GM21526 (cell line): ENCODE results near the gene DNAL4.

Experiments
- ATAC-seq: cut with Tn5 transposase; IDR thresholded peaks from one replicate; pipeline ENCODE4 v1.9.1; 2021; ENCODE audit warnings: moderate library complexity; ENCODE audit not compliant: unreplicated experiment, low FRiP score

The DNAL4 gene

DNA sequence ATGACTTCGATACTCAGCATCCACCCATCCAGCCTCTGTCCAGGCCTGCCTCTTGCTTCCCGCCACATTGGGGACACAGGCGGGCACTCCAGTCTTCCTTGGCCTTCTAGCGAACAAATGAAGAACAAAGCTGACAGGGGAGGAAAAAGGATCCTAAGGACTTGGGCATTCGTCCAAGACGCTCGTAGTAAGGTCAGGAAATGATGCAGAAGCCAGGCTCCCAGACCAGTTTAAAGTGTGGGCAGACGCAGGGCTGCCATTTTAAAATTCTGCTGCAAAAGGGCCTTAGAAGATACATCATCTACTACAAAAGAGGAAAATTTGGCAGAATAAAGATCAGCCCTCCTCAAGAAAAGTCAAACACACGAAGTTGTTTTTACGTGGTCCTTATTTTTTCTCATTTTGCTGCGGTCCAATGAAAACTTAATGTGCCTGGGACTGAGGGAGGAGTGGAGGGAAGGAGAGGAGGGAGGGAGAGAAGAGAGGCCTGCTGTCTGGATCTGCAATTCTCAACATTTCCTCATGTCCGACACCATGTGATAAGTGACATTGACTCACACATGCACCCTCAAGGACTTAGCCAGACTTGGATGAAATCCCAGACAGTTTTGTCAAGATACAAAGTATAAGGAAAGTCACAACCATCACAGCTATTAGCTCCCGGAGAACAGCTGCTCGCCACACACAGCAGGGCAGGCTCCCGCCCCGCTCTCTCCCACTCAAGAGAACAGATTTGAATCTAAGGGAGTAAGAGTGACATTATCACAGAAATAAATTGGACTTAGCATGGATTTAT is 5.7 kb downstream of the DNAL4 start:
- ATAC-seq: no peak

DNA sequence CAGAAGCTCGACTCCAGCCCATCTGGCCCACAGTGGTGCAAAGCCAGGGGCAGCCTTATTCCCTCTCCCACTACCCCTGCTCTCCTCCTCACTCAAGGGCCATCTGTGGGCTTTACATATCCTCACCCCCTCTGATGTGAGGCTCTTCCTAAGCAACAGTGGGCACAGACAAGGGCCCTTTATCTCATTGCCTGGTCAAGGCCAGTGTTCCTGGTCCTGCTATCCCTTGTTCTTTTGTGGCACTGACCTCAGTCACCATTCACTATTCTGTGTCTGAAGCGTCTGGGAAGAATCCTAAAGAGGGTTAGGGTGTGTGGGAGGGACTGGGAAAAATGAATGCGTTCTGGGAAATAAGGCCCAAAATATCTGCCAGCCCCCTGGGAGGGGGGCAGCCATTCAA is 7.3 kb downstream of the DNAL4 start:
- no peak for ATAC-seq

DNA sequence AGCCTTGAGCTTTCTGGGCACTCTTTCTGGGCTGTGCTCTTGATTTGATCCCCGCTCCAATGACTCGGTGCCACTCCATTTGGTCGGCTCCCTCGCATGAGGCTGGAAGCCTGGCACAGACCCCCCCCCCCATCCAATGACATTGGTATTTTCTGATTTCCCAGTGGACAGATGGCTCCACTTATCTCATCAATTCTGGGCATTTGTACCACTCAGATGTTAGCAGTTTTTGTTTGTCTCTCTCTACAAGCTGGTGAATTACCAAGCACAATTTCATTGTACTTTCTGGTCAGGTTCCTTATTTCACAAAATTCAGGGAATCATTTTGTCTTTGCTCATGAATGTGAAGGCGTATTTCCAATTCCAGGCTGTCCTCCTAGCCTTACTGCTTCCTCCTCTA is 9.1 kb downstream of the DNAL4 start:
- no peak for ATAC-seq

DNA sequence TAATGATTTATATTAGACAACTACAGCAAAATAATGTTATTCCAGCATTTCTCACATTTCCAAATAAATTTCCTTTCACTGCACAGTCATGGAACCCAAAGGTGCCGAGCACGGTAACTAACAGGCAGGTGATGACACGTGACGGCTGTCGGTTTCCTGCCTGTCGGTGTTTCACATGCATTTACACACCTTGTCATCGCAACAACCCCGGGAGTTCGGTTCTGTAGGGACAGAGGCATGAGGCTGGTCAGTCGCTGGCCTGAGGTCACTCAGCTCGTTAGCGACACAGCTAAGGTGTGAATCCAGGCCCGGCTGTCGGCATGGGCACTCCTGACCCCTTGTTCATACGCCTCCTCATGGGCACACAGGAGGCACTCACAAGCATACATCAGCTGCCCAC is 9.9 kb downstream of the DNAL4 start:
- ATAC-seq: no peak

DNA sequence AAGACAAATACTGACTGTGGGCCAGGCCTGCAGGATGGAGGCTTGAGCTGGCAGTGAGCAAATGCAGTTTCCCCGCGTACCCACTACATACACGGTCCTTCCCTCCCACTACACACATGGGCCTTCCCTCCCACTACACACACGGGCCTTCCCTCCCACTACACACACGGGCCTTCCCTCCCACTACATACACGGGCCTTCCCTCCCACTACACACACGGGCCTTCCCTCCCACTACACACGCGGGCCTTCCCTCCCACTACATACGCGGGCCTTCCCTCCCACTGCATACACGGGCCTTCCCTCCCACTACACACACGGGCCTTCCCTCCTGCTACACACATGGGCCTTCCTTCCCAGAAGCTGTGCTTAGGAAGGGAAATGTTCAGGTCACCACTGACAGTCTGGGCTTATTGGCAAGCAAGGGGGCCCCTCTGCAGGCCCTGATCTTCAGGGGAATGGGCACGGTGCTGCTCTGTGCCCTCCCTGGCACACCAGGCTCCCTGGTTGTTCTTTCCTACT is 10.8 kb downstream of the DNAL4 start:
- ATAC-seq: no peak

DNA sequence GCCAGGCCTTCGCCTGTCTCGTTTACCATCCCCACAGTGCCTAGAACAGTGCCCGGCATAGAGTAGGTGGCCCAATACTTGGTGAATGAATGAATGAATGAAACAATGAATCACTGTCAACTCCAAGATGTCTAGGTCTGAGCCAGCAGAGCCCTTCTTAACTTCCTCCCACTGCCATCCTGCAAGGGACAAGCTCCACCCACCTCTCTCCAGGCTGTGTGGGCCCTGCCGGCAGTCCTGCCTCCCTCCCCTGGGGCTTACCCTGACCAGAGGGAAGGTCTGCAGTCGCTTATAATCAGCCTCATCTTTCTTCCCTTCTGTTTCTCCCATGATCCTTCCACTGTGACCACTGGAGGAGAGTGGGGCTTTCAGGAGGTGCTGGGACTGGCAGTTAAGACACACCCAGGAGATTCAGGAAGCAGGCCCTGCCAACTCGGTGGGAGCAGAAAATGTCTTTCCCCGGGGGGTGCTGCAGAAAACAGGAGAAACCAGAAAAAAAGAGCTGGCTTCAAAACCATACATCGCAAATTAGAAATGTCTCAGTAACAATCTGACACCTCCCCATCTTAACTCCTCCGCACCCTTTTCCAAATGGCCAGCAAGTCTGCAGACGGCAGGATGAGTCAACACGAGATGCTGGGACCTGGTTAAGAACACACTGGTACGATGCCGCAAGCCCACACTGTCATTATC is 11.4 kb downstream of the DNAL4 start:
- ATAC-seq: no peak

DNA sequence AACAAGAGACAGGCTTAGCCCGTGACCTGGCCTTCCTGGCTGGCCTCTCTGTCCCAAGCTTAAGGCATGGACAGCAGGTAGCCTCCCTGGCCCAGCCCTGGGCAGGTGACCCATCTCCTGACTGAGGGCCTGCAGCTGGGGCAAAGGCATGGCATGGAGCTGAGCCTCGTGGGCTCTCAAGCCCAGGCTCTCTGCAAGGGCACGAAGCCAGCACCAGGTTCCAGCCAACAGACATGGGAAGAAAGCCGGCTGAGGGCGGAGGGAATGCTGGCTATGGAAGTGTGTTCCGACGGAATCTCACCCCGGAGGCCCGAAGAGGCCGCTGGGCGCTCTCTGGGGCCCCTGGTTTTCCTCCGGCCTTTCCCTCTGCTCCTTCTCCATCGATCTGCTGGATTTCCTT is 12.9 kb downstream of the DNAL4 start:
- ATAC-seq: no peak

DNA sequence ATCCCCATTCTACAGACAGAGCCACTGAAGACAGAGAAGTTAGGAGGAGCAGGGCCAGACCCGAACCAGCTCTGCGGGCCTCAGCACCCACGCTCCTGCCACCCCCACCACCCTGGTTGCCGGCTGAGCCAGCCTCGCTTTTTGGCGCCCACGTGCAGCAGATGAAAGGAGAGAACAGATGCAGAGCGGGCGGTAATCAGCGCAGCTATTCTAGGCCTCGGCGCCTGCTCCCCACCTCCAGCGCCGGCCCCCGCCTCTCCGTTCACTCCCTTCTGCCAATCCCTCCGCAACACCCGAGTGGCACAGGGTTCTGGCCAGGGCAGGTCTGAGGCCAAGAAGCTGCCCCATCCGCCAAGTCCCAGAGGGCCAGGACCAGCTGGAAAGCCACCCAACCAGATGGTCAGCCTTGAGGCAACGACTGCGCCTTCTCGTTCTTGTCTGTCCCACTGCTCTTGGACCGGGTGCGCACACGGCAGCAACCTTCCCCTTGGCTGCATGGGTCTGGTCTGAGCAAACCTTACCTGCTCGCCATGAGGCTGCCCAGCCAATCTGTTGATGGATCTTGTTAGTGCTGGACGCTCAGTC is 16.8 kb downstream of the DNAL4 start:
- ATAC-seq: no peak

DNA sequence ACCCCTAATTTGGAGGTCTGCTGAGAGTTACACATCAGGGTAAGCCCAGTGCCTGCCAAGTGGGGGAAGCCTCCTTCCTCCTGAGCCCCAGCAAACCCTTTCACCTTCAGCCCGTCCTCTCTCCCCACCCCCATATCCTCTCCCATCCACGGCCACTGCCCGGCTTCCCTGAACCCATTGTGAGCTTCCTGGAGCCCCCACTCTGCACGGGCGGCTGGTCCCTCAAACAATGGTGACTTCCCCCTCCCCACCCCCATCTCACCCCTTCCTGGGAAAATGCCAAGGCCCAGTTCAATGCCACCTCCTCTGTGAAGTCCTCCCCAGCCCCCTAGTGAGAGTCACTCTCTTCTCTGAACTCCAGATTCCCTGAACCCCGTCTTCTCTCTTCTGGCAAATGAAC is 17.9 kb downstream of the DNAL4 start:
- no peak for ATAC-seq

DNA sequence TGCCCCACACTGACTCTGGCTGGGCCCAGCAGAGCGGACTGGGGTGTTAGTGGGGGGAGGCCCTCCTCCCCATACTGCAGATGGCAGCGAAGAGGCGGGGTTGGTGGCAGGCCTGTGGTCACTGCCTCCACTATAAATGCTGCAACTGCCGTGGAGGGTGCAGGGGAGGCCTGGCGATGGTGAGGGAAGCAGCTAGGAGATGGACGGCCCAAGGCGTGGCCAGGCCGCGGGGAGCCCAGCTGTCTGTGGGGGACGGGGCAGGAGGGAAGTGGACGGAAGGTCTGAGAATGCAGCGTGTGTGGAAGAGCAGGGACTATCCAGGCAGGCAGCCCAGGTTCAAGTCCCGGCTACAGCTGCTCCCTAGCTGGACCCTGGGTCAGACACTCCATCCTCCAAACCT is 18.3 kb downstream of the DNAL4 start:
- ATAC-seq: no peak

DNA sequence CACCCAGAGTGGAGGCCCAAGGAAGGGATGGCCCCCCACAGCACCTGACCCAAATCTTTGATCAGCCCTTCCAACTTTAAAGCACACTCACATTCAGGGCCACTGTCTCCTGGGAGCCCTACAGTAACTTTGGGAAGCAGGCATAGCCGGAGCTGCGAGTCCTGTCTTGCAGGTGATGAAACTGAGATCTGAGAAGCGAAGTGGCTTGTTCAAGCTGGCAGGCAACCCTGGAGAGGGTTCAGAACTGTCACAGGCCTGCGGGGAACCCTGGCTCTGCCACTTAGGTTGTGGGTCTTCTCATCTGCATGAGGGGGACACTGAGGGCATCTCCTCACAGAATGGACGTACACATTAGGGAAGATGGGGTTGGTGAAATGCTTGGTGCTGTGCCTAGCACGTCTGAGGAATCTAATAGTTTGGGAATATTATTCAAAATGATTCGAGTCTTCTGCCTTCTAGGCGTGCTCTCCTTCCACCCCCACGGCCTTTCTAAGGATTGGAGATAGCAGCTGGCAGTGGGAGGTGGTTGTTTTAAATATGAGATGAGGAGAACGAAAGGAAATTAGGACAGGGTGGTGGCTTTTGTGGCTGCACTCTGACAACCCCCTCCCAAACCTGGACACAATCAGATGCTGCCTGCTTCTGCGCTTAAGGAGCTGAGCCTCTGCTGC is 19.3 kb downstream of the DNAL4 start:
- no peak for ATAC-seq

DNA sequence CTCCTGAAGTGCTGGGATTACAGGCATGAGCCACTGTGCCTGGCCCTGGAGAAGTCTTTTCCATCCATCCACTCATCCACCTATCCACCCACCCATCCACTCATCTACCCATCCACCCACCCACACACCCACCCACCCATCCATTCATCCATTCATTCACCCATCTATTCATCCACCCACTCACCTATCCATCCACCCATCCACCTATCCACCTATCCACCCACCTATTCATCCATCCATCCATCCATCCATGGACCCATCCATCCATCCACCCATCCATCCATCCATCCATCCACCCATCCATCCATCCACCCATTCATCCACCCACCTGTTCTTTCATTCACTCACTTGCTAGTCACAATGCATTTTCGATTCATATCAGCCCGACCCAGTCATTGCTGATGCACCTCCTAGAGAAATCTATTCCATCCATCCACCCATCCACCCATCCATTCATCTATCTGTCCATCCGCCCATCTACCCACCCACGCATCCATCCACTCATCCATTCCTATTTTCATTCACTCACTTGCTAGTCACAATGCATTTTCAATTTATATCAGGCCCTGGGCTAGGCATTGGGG is 20.5 kb downstream of the DNAL4 start:
- ATAC-seq: no peak

DNA sequence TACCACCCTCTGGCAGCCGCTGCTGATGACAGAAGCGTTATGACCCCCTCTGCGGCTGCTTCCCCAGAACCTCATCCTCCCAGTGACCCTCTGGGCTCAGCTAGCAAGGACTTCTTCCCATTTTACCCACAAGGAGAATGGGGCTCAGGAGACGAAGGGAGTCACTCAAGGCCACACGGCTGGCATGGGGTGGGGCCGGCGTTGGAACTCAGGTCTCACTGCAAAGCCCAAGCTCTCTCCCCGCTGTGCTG is 21.4 kb downstream of the DNAL4 start:
- ATAC-seq: no peak

DNA sequence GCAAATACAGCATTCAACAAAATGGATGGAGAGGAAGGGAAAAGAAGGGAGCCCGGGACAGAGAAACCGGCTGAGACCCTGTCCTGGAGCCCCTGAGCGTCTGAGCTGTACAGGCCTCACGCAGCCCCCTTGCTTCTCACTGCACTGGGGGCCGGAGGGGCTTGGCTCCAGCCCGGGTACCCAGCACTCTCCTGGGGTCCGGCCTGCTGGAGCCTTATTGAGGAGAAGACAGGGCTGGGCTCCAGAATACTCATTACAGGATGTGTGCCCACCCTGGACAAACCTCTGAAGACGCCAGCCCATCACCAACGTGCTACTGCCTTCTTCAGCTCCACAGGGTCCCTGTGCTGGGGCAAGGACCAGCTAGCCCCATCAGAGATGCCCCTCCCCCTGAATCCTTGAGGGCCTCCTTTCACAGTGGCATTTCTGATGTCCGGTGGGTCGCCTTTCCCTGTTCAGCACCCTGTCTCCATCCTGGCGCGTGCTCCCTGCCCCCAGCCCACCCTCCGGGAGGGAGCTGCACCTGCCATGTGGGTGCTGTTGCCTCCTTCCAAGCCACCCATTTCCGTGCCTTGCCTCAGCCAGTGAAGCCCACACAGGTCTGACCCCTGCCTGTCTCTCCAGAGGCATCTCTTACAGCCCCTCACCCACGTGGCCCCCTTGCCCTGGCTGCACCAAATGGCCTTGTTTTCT is 23.5 kb downstream of the DNAL4 start:
- no peak for ATAC-seq

DNA sequence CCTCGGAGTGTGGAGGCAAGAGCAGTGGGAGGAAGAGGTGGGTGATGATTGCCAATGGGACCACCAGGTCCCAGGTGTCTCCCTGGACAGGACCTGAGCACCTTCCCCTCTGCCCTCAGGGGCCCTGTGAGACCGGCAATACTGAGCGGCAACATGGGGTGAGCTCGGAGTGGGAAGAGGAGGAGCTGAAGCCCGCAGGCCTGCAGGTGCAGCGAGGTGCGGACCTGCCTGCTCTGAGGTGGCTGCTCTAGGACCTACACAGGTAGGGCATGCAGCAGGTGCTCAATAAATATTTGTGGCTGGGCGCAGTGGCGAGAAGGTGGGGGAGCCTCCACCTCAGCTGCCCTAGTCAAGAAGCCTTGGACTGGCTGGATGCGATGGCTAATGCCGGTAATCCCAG is 25.9 kb downstream of the DNAL4 start:
- no peak for ATAC-seq

DNA sequence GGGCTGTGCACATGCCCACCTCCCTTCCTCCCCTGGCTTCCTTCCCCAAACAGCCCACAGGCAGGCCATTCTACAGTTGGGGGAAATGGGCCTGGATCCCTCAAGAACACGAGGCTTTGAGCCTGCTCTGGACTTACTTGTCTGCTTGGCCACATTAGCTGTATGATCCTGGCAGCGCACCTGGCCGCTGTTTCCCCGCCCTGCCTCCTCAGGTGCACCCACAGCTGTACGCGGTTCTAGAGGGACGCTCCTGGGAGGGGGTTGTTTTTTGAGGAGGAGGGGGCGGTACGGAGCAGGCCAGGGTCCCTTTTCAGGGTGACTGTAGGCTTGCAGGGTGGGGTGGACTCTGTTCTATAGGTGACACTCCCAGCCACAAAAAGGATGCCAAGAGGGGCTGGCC is 26.6 kb downstream of the DNAL4 start:
- ATAC-seq: no peak

DNA sequence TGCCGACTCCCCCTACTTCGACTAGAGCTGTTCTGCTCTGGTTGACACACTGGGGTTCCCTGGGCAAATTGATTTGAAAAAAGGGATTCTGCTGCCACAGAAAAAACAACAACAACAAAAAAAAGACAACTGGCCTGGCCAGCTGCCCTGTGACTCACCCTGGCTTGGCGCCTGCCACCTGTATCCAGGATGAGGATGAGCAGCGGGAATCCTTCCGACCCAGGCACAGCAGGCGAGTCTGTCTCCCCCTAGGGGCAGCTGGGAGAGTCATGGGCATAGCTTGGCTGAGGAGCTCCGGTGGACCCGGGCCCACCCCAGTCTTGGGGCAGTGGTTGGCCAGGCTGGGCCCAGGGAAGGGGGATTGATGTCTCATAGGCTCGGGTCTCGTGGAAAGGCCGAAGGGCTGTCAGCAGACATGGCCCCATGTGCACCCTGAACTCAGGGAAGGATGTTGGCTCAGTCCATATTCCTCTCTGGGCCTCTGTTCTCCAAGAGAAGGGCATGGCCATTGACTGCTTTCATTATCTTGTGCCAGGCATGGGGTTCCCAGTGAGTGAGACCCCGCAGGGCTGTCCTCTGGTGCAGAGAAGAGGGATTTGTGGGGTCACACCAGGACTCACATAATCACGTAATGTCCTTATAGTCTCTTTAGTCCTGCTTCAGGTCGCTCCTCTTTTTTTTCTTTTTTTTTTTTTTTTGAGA is 27.7 kb downstream of the DNAL4 start:
- ATAC-seq: no peak

DNA sequence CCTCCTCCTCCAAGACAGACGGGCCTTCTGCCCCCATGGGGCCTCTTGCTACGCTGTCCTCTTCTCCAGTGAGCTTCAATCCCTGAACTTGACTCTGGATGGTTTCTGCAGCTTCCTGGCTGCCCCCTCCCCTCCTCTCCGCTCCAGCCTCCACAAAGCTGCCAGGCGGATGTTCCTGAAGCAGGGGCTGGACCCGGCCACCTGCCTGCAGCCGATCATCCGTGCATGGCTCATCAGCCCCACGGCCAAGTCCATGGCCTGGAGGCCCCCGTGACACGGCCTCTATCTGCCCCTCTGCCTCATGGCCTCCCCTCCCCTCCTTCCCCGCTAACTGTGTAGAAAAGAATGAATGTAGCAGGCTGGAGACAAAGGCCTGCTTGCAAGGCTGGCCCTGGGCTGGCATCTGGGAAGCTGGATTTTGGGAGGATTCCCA is 31.4 kb downstream of the DNAL4 start:
- ATAC-seq: no peak

DNA sequence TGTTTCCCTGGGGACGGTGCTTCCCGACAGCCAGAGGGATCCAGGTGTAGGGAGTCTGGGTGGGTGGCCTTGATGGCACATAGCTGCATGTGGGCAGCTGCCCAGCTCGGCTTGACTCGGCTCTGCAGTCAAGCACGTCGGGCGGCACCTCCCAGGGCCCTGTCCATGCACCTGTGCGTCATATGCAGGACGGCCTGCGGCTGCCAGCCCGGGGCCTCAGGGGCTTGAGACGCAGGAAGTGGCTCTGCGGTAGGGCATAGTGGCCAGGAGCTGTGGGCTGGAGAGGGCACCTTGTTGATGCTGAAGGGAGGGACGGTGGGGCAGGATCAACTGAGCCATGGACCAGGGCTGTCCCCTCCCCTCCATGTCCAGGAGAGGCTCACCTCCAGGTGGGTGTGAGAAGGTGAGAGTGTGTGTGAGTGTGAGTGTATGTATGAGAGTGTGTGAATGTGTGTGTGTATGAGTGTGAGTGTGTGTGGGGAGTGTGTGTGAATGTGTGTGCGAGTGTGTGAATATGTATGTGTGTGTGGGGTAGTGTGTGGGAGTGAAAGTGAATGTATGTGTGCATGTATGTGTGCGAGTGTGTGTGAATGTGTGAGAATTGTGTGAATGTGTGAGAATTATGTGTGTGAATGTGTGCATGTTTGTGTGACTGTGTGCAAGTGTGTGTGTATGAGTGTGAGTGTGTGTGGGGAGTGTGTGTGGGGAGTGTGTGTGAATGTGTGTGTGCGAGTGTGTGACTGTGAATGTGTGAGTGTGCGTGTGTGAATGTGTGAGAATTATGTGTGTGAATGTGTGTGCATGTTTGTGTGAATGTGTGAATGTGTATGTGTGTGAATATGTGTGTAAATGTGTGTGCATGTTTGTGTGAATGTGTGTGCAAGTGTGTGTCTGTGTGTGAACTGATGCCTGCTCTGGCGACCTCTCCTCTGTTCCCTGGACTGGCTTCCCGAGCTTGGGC is 32.5 kb downstream of the DNAL4 start:
- ATAC-seq: no peak
